Measurements from ENCODE around the gene SMIM17.
"Not testable (repeated sequence)": the region's sequence is repeated elsewhere in the genome, so short reads cannot be mapped to it uniquely, and the experiment has no call there.

DNA sequence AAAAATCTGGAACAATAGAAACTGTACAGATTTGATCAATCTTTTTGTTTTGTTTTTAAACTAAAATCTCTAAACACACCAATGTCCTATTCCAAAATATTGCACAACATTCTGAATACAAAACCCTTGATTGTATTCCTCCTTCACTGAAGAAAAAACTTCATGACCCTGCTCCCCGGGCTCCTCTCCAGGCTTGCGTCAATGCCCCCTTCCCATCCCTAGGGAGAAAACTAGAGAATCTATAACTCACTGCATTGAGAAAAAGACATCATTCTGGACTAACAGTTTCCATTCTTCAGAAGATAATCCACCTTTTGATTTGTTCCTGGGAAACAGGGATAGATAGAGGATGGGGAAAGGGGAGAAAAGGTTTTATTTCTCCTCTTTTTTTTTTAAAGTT lies 29.7 kb downstream of the SMIM17 start:
- TF ChIP-seq, protein P1, sequence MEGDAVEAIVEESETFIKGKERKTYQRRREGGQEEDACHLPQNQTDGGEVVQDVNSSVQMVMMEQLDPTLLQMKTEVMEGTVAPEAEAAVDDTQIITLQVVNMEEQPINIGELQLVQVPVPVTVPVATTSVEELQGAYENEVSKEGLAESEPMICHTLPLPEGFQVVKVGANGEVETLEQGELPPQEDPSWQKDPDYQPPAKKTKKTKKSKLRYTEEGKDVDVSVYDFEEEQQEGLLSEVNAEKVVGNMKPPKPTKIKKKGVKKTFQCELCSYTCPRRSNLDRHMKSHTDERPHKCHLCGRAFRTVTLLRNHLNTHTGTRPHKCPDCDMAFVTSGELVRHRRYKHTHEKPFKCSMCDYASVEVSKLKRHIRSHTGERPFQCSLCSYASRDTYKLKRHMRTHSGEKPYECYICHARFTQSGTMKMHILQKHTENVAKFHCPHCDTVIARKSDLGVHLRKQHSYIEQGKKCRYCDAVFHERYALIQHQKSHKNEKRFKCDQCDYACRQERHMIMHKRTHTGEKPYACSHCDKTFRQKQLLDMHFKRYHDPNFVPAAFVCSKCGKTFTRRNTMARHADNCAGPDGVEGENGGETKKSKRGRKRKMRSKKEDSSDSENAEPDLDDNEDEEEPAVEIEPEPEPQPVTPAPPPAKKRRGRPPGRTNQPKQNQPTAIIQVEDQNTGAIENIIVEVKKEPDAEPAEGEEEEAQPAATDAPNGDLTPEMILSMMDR (IDR thresholded peaks at IDR 0.05) = not testable (repeated sequence)
- not testable (repeated sequence) for TF ChIP-seq POLR2A (IDR thresholded peaks at IDR 0.05)

Data from uterus (tissue), 2 donors.